GM19238 (cell line): ENCODE measurements around the gene MAP3K12.
"Not testable (repeated sequence)": the region's sequence is repeated elsewhere in the genome, so short reads cannot be mapped to it uniquely, and the experiment has no call there.

Source experiments
- DNase-seq: peaks from one replicate; pipeline ENCODE4 v3.0.0; 2011; ENCODE audit warnings: low spot score; ENCODE audit not compliant: insufficient read length

MAP3K12 gene

DNA sequence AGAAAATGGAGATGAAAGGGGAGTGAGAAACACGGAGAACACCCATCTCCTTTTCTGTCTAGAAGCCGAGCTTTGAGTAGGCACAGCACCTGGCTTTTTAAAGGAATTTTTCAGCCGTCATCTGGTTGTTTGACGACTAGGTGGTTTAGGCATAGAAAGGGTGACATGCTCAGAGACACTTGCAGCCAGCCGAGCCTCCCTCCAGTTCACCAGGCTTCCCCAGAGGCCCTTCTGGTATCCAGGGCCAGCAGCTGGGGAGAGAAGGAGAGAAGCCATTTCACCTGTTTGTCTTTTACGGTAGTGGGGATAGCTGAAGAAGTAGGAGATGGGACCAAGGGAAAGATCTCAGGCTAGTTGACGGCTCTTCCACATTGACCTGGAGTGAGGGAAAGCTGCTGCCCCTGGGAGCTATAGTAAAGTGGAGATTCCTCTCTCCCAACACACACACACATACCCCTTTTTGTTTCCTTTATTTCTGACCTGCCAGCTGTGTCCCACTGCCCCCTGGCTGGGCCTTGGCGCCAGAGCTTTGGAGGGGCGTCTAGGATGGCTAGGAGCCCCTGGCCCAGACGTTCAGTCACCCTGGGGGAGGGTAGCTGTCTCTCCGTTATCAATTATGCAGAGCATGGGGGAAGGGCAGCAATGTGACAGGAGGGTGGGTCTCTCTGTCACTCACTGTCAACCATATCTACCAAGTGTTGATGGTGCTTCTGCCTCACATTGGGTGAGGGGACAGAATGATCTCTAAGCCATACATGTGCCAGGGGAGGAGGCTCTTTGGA lies 5.5 kb downstream of the MAP3K12 start:
- DNase-seq, result no peak

DNA sequence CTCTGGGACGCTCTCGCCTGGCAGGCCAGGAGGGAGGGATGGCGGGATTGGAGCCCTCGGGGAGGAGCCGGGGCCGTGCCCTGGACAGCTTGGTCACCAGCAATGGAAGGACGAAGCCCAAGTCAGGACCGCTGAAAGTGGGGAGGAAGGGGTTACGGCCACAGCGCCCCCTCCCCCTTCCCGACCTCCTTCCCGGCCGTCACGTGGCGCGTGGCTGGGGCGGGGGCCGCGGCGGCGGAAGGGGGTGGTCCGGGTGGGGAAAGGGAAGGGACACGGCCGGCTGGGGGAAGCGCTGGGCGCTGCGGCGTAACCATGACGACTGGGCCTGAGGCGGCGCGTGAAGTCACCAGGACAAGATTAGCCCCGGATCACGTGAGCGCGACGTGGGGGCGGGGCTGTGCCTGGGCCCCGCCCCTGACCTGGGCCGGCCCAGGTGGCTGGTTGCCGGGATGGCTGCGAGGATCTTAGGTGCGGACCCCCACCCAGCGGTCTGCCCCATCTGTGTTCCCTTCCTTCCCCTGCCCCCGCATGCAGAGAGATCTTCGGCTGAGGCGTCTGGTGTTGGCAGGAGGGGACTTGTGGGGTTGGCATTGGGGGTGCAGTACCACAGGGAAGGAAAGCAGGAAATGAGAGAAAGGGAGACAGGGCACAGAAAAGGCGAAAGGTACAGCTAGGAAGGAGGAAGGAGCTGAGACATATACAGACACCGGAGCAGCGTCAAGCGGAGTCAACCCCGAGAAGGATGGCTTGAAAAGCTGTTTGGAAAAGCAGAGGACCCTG lies 6.2 kb downstream of the MAP3K12 start:
- peak; percentile 80 for DNase-seq

DNA sequence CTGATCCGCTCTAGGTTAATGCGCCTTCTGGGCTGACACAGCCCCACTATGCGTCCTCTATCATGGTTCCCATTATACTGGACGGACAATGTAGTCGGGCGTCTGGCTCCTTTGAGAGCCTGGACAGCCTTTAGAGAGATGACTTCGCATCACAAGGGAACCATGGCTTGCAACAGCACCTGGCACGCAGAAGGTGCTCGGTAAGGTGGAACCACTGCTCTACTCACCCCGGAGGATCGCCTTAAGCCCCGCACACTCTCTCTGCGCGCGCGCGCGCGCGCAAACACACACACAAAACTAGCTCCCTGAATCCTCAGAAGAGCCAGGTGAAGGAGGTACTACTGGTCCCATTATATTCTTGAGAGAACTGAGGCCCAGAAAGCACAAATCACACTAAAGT lies 7.1 kb downstream of the MAP3K12 start:
- DNase-seq, result no peak

GRCh38 chr12:53489242-53489864 lies 9.9 kb downstream of the MAP3K12 start:
- DNase-seq, result no peak

DNA sequence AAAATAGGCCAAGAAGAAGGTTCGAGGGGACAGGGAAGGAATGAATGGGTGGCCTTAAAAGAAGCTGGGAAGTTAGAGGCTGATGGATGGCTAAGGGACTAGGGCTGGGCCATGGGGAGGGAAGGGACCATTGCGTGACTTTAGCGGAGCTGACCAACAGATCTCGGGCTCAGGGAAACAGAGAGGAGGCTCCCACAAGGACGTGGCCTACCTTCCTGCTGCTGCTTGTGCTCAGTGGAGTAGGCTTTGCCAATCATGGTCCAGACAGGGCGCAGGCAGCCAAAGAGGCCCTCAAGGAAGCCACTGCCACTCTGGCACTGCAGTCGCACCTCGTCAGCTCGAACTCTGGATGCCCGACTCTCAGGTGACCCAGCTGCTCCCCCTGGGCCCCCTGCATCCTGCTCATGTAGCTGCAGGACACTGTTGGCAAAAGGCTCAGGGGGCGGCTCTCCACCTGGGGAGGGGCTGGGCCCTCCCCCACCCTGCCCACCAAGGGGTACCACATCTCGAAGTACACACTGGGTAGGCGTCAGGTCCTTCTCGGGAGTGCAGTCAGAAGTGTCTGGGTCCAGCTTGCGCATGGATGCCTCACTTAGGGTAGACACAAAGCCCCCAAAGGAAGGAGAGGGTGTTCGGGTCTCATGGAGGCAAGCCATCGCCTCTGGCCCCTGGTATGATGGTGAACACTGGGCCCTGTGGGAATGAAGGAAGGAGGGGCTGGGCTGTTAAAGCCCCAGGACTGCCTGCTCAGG lies 12.3 kb downstream of the MAP3K12 start:
- no peak for DNase-seq

DNA sequence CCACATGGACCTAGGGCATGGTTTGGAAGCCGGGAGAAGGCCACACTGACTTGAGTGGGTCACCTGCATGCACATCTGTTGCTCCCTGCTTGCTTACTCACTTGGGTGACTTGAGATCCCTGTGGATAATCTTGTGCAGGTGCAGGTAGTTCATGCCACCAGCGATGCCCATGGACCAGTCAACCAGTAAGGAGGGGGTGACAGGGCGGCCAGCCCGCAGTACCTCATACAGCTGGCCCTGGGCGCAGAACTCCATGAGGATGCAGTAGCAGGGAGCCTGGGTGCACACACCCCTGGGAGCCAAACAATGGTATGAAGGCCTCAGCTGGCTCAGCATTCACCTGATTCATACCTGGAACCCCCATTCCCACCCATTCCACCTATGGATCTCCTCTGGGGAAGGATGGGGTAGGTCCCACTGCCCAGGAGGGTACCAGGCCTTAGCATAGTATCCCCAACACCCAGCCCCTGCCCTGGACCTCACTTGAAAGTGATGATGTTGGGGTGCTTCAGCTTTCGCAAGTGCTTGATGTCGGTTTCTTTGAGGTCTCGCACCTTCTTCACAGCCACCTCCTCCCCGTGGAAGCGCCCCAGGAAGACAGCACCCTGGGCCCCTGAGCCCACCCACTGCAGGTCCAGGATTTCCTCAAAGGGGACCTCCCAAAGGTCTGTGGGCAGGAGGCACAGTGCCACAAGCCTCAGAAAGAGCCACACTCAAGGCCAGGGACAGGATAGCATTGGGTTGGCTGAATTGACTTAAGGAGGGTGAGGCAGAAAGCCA lies 13.1 kb downstream of the MAP3K12 start:
- no peak for DNase-seq

DNA sequence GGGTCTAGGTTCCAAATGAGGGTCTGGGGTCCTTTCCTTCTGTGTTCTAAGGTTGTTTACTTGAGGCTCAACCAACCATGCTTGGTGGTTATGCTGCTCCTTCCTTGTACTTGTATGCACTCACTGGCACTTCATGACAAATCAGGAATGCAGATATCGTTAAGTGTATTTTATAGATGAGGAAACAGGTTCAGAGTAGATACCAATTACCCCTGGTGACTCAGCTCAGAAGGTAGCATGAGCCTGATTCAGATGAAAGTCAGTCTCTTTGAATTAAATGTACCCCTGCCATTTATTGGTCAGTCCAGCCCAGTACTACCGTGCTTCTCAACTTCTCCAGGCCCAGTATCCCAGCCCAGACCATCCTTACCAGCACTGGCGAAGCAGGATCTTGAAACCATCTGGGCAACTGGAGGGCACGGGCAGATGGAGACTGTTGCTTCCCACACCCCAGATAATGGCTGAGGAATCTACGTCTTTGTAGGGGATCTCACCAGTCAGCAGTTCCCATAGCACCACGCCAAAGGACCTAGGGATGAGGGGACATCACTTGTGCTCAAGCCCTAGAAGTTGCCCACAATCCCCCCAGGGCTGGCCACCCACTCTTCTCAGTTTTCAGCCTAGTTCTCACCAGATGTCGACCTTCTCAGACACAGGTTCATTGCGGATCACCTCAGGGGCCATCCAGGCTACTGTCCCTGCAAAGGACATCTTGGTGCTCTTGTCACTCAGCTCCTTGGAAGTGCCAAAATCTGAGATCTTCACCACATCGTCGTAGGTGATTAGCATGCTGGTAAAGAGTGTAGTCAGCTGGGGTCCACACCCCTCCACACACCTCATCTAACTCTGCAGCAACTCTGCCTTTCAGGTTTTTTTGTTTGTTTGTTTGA lies 14.3 kb downstream of the MAP3K12 start:
- DNase-seq, result no peak

DNA sequence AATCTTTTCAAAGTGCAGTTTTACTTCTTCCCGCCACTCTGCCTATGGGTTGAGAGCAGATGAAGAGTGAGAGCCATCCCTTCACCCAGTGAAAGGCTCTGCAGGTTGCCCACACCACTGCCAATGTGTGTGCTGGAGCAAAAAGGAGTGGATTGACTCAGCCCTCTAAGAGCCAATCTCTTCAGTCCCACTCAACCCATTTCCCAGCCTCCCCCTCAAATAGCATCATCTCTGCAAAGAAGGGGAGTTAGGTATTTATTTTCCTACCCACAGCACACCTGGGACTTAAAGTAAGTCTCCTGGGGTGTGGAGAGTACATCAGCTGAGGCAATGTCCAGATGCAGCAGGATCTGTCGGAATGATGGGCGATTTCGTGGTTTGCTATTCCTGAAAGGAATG lies 15.3 kb downstream of the MAP3K12 start:
- DNase-seq, result no peak

GRCh38 chr12:53483225-53483978 lies 15.9 kb downstream of the MAP3K12 start:
- no peak for DNase-seq

DNA sequence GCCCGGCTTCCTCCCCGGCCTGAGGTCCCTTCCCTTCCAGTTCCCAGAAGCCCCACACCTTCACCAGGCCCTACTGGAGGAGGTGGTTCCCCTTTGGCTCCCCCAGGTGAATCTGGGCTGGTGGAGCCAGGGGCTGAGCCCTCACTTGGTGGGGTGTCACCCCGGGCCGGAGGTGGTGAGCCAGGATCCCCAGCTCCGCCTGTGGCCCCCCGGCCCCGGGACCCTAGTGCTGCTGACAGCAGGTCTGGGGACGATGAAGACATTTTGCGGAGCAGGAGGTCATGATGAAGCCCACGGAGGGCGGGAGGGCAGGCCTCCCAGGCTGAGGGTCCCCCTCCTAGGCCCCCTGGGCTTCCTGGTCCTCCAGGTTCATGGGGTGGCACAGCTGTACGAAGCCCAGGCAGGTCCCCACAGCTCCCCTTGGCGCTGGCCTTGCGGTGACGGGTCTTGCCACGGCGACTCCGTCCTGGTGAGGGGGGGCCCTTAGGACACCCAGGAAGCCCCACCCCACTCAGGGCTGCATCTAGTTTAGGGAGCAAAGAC lies 16.6 kb downstream of the MAP3K12 start:
- no peak for DNase-seq

DNA sequence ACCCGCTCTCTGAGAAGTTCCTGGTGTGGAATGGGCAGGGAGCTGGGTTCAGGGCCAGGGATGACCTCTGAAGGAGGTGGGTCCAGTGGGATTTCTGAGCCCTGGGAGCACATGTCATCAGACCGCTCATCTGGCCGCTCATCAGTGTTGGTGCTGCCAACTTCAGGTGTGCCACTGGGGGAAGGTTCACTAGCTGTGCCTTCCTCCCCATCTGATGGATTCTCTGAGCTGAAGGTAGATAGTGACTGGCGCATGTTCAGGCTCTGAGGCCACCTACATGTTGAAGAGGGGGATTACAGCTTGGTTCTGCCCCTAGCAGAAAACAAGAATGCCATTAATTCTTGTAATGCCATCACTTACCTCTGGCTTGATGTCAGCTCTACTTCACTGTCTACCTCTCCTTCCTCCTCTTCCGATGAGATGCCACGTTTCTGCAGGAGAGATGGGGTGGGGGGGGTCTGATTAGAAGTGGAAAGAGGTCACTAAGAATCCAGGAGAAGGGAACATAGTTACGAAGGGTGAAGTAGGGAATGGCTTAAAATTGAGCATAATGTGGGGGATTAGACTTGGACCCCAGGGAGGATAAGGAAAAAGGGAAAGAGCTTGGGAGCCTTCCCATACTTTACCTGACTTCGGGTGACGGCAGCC lies 17.2 kb downstream of the MAP3K12 start:
- no peak for DNase-seq

- not testable (repeated sequence) for DNase-seq
These were observed 17.8 kb downstream of the MAP3K12 start for GRCh38 chr12:53481458-53481857.

GRCh38 chr12:53480491-53481442 lies 18.5 kb downstream of the MAP3K12 start:
- no peak for DNase-seq

- DNase-seq, result no peak
These were observed 19.9 kb downstream of the MAP3K12 start for GRCh38 chr12:53479331-53479730.

- no peak for DNase-seq
These were observed 20.4 kb downstream of the MAP3K12 start for GRCh38 chr12:53478865-53479264.

- DNase-seq, result no peak
These were observed 22.5 kb downstream of the MAP3K12 start for GRCh38 chr12:53476769-53477209.

DNA sequence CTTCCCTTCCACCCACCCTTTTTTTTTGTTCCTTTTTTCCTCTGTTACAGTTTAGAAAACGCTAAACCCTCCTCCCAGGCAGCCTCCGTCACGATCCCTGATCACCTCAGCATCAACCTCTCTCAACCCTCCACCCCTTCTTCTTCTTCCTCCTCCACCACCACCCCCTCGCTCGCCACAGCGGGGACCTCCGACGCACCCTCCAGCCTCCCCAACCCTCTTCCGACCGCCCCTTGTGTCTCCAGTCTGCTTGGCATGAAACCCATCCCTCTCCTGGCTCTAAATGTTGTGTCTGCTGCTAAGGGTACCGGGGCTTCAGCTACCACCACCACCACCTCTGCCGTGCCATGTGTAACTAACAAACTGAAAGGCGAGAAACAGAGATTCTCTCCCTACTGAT lies 24.4 kb downstream of the MAP3K12 start:
- DNase-seq, result no peak
